RWPE2 (cell line): ENCODE data around the gene GOLGA6B.
"Not testable (repeated sequence)": the region's sequence is repeated elsewhere in the genome, so short reads cannot be mapped to it uniquely, and the experiment has no call there.

Source experiments
- ATAC-seq: fragments of 200-7000 bp; cut with Tn5 transposase; 3 replicates; pipeline ENCODE4 v1.9.1; 2021; ENCODE audit warnings: low read depth
- DNase-seq: peaks from one replicate; pipeline ENCODE4 v3.0.0-alpha.2; 2020; ENCODE audit warnings: low spot score
- H3K27ac ChIP-seq: fragments of 450-650 bp; 2 replicates; pipeline ENCODE4 v1.5.1; 2017; ENCODE audit warnings: mild to moderate bottlenecking; ENCODE audit not compliant: poor library complexity, severe bottlenecking
- H3K27me3 ChIP-seq: fragments of 250-450 bp; sonication (Bioruptor Pico); 2 replicates; pipeline ENCODE4 v1.5.1; 2021; ENCODE audit warnings: mild to moderate bottlenecking, moderate library complexity; ENCODE audit not compliant: insufficient read depth, poor library complexity, severe bottlenecking
- H3K36me3 ChIP-seq: fragments of 250-450 bp; sonication (Bioruptor Pico); 2 replicates; pipeline ENCODE4 v1.5.1; 2020; ENCODE audit warnings: low read depth, mild to moderate bottlenecking, moderate library complexity
- H3K4me1 ChIP-seq: fragments of 250-450 bp; sonication (Bioruptor Pico); 2 replicates; pipeline ENCODE4 v1.5.1; 2021; ENCODE audit warnings: mild to moderate bottlenecking, moderate library complexity; ENCODE audit not compliant: insufficient read depth, poor library complexity, severe bottlenecking
- H3K4me3 ChIP-seq: fragments of 250-450 bp; sonication (Bioruptor Pico); 2 replicates; pipeline ENCODE4 v1.5.1; 2021; ENCODE audit warnings: mild to moderate bottlenecking, moderate library complexity; ENCODE audit not compliant: severe bottlenecking
- H3K9me3 ChIP-seq: fragments of 250-450 bp; sonication (Bioruptor Pico); 2 replicates; pipeline ENCODE4 v1.5.1; 2021; ENCODE audit warnings: mild to moderate bottlenecking, moderate library complexity; ENCODE audit not compliant: severe bottlenecking
- CTCF ChIP-seq: fragments of 450-650 bp; IDR thresholded peaks from one replicate; pipeline ENCODE4 v1.5.1; 2017; ENCODE audit warnings: mild to moderate bottlenecking, moderate library complexity; ENCODE audit not compliant: poor library complexity, severe bottlenecking

The GOLGA6B gene

GRCh38 chr15:72706266-72706665, 51.8 kb downstream of the GOLGA6B start:
- TF ChIP-seq CTCF = no peak
- peaks cover 6% of the 10 kb centered on the region for H3K4me1 ChIP-seq
- H3K36me3 ChIP-seq = no peaks in the 10 kb centered on the region; the same call in 1 of the 2 replicates
- DNase-seq = no peak
- ATAC-seq = peak; percentile 33; the same call in 1 of the 3 replicates
- no peak overlapping the region for H3K4me3 ChIP-seq
- H3K9me3 ChIP-seq = no peaks in the 10 kb centered on the region
- H3K27ac ChIP-seq = no peak overlapping the region
- H3K27me3 ChIP-seq = no peaks in the 10 kb centered on the region

- not testable (repeated sequence) for H3K4me3 ChIP-seq, H3K9me3 ChIP-seq, ATAC-seq, H3K4me1 ChIP-seq, H3K27me3 ChIP-seq, H3K27ac ChIP-seq, DNase-seq
- peaks cover 15% of the 10 kb centered on the region for H3K36me3 ChIP-seq
Observed at GRCh38 chr15:72708551-72709303, 54.2 kb downstream of the GOLGA6B start.
